ENCODE results near the gene OR1I1. TPM values are rescaled to one million over a fixed set of nuclear protein-coding genes. Genes with fewer than 3 reads are reported as not detected.

The OR1I1 gene
- total RNA-seq, 1 experiment from 2014 or later, result not detected

DNA sequence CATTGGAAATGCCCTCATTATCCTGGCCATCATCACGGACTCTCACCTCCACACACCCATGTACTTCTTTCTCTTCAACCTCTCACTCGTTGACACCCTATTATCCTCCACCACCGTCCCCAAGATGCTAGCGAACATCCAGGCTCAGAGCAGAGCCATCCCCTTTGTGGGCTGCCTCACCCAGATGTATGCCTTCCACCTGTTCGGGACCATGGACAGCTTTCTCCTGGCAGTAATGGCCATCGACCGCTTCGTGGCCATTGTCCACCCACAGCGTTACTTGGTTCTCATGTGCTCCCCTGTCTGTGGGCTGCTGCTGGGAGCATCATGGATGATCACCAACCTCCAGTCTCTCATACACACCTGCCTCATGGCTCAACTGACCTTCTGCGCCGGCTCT, 5.2 kb downstream of the OR1I1 start:
- peaks cover 40% of the 10 kb centered on the region for H3K27me3 Mint-ChIP-seq (ENCODE audit: low read depth)
- H3K4me1 Mint-ChIP-seq, result no peaks in the 10 kb centered on the region
- H2AK5ac ChIP-seq (ENCODE audit: insufficient read length, low read length), result no peak overlapping the region
- no peaks in the 10 kb centered on the region for H3K27me3 ChIP-seq (ENCODE audit: insufficient read depth, low read length)
- no peak overlapping the region for H3K27ac ChIP-seq (ENCODE audit: insufficient read length, low read depth, low read length)
- no peak overlapping the region for H3K4me2 ChIP-seq (ENCODE audit: insufficient read depth, insufficient read length, low read length)
- no peak overlapping the region for H3T11ph ChIP-seq (ENCODE audit: low read length)
- peaks cover 0 to 38% of the 10 kb centered on the region in 2 experiments; a peak in 2 of 5 replicates for H3K9me3 Mint-ChIP-seq
- no peak overlapping the region for H2BK20ac ChIP-seq (ENCODE audit: low read depth, low read length, poor library complexity, severe bottlenecking)
- H2BK5ac ChIP-seq (ENCODE audit: insufficient read length, low read length), result no peak overlapping the region
- H3K36me3 Mint-ChIP-seq (ENCODE audit: insufficient read depth in 1 of 3, low read depth in 3 of 3), result no peaks in the 10 kb centered on the region
- H3K9ac ChIP-seq (ENCODE audit: extremely low read depth, insufficient read length, low read length), result no peak overlapping the region
- H2BK12ac ChIP-seq (ENCODE audit: insufficient read length, low read depth, low read length), result no peak overlapping the region
- H3K27ac Mint-ChIP-seq, result no peak overlapping the region
- no peak overlapping the region for H4K5ac ChIP-seq (ENCODE audit: insufficient read length, low read depth, low read length)
- H3K56ac ChIP-seq (ENCODE audit: insufficient read length, low read depth, low read length), result no peak overlapping the region
- no peak overlapping the region for H4K8ac ChIP-seq (replicated peaks; ENCODE audit: insufficient read length, low read depth, low read length)
- H3K79me1 ChIP-seq (ENCODE audit: insufficient read depth, low read depth, low read length, poor library complexity, severe bottlenecking), result no peaks in the 10 kb centered on the region
- no peak overlapping the region for H3K23ac ChIP-seq (ENCODE audit: insufficient read length, low read depth, low read length)
- H2AFZ ChIP-seq (ENCODE audit: low read length), result no peak overlapping the region
- H2BK120ac ChIP-seq (ENCODE audit: low read depth, low read length, poor library complexity, severe bottlenecking), result no peak overlapping the region
- H3K9me3 ChIP-seq (ENCODE audit: control insufficient read depth, low read depth, low read length), result no peaks in the 10 kb centered on the region
- TF ChIP-seq, protein P1, sequence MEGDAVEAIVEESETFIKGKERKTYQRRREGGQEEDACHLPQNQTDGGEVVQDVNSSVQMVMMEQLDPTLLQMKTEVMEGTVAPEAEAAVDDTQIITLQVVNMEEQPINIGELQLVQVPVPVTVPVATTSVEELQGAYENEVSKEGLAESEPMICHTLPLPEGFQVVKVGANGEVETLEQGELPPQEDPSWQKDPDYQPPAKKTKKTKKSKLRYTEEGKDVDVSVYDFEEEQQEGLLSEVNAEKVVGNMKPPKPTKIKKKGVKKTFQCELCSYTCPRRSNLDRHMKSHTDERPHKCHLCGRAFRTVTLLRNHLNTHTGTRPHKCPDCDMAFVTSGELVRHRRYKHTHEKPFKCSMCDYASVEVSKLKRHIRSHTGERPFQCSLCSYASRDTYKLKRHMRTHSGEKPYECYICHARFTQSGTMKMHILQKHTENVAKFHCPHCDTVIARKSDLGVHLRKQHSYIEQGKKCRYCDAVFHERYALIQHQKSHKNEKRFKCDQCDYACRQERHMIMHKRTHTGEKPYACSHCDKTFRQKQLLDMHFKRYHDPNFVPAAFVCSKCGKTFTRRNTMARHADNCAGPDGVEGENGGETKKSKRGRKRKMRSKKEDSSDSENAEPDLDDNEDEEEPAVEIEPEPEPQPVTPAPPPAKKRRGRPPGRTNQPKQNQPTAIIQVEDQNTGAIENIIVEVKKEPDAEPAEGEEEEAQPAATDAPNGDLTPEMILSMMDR (conservative IDR thresholded peaks at IDR 0.05), result no peak
- no peak overlapping the region for H3K18ac ChIP-seq (ENCODE audit: insufficient read length, low read depth, low read length)
- H4K20me1 ChIP-seq (ENCODE audit: control insufficient read depth, insufficient read depth, insufficient read length), result no peaks in the 10 kb centered on the region
- H2BK15ac ChIP-seq (ENCODE audit: low read depth, low read length), result no peak overlapping the region
- no peaks in the 10 kb centered on the region for H3K4me1 ChIP-seq (ENCODE audit: insufficient read depth, low read length)
- no peak overlapping the region for H4K91ac ChIP-seq (ENCODE audit: insufficient read length, low read depth, low read length)
- no CpG with 5 or more reads among the region's 11 CpGs for WGBS (ENCODE audit: extremely low coverage, insufficient read length, low lambda C conversion rate)
- H3K79me2 ChIP-seq (ENCODE audit: insufficient read depth, low read length), result no peaks in the 10 kb centered on the region
- H3K4me3 Mint-ChIP-seq, result no peak overlapping the region
- H3K14ac ChIP-seq (ENCODE audit: insufficient read depth, low read length), result no peak overlapping the region
- H3K4ac ChIP-seq (ENCODE audit: low read depth, low read length), result no peak overlapping the region
- H3K23me2 ChIP-seq (ENCODE audit: insufficient read length, low read depth, low read length, poor library complexity, severe bottlenecking), result no peaks in the 10 kb centered on the region
- no peak for DNase-seq
